SK-N-SH treated with all-trans-retinoic acid at 6 μM for 48 hours (cell line): ENCODE results near the gene CDKN1A.
A peak's percentile ranks its signal among the peaks of the same experiment; 100 is the strongest.

ENCODE experiments used
- ATAC-seq: fragments of 200-7000 bp; cut with Tn5 transposase; 3 replicates; pipeline ENCODE4 v1.9.1; 2020; ENCODE audit warnings: mild to moderate bottlenecking, moderate library complexity
- ARNTL ChIP-seq: fragments of 450-650 bp; formaldehyde crosslinking; IDR thresholded peaks from 2 replicates; pipeline ENCODE4 v1.5.0; 2020; ENCODE audit warnings: low read depth, mild to moderate bottlenecking, moderate library complexity, borderline replicate concordance
- BACH2 ChIP-seq: fragments of 250-450 bp; sonication (Bioruptor Pico); IDR thresholded peaks from 2 replicates; pipeline ENCODE4 v1.9.0; 2021; ENCODE audit warnings: mild to moderate bottlenecking, borderline replicate concordance
- CSDC2 ChIP-seq: fragments of 250-450 bp; sonication (Bioruptor Pico); IDR thresholded peaks from 2 replicates; pipeline ENCODE4 v1.5.0; 2020; ENCODE audit warnings: mild to moderate bottlenecking, moderate library complexity
- ESRRG ChIP-seq: fragments of 250-450 bp; sonication (Bioruptor Pico); IDR thresholded peaks from 2 replicates; pipeline ENCODE4 v1.6.1; 2021; ENCODE audit warnings: mild to moderate bottlenecking
- GLIS3 ChIP-seq: fragments of 250-450 bp; sonication (Bioruptor Pico); IDR thresholded peaks from 2 replicates; pipeline ENCODE4 v1.5.0; 2020; ENCODE audit warnings: mild to moderate bottlenecking, moderate library complexity
- OSR1 ChIP-seq: fragments of 250-450 bp; sonication (Bioruptor Pico); IDR thresholded peaks from 2 replicates; pipeline ENCODE4 v1.8.0; 2022; ENCODE audit warnings: moderate library complexity, mild to moderate bottlenecking, inconsistent platforms
- PPARA ChIP-seq: fragments of 250-450 bp; sonication (Bioruptor Pico); IDR thresholded peaks from 2 replicates; pipeline ENCODE4 v1.5.0; 2020; ENCODE audit warnings: mild to moderate bottlenecking, borderline replicate concordance
- RARB ChIP-seq: fragments of 250-450 bp; sonication (Bioruptor Pico); IDR thresholded peaks from 2 replicates; pipeline ENCODE4 v1.8.0; 2021; ENCODE audit warnings: mild to moderate bottlenecking, moderate library complexity
- SNAI2 ChIP-seq: fragments of 250-450 bp; sonication (Bioruptor Pico); IDR thresholded peaks from 2 replicates; pipeline ENCODE4 v1.5.0; 2020; ENCODE audit warnings: mild to moderate bottlenecking, moderate library complexity
- TCF4 ChIP-seq: fragments of 250-450 bp; sonication (Bioruptor Pico); IDR thresholded peaks from 2 replicates; pipeline ENCODE4 v1.8.0; 2021; ENCODE audit warnings: mild to moderate bottlenecking, moderate library complexity, borderline replicate concordance
- TOX ChIP-seq: fragments of 250-450 bp; sonication (Bioruptor Pico); IDR thresholded peaks from 2 replicates; pipeline ENCODE4 v1.8.0; 2021; ENCODE audit warnings: mild to moderate bottlenecking, moderate library complexity, borderline replicate concordance
- ZC3H10 ChIP-seq: fragments of 250-450 bp; sonication (Bioruptor Pico); IDR thresholded peaks from 2 replicates; pipeline ENCODE4 v1.5.1; 2021; ENCODE audit warnings: mild to moderate bottlenecking, moderate library complexity
- ZFP3 ChIP-seq: fragments of 250-450 bp; sonication (Bioruptor Pico); IDR thresholded peaks from 2 replicates; pipeline ENCODE4 v1.5.0; 2020; ENCODE audit warnings: mild to moderate bottlenecking, moderate library complexity
- ZFP30 ChIP-seq: fragments of 450-650 bp; formaldehyde crosslinking; IDR thresholded peaks from 2 replicates; pipeline ENCODE4 v1.5.0; 2022; ENCODE audit warnings: mild to moderate bottlenecking, moderate library complexity
- ZNF565 ChIP-seq: fragments of 450-650 bp; formaldehyde crosslinking; conservative IDR thresholded peaks from 2 replicates; pipeline ENCODE4 v1.5.0; 2020; ENCODE audit warnings: low read depth, mild to moderate bottlenecking, moderate library complexity
- ZNF70 ChIP-seq: fragments of 450-650 bp; formaldehyde crosslinking; IDR thresholded peaks from 2 replicates; pipeline ENCODE4 v1.5.0; 2020; ENCODE audit warnings: mild to moderate bottlenecking, moderate library complexity
- TF ChIP-seq, protein P1 (sequence below): fragments of 250-450 bp; sonication (Bioruptor Pico); IDR thresholded peaks from 2 replicates; pipeline ENCODE4 v1.8.0; 2021; ENCODE audit warnings: low read depth, mild to moderate bottlenecking, moderate library complexity, borderline replicate concordance
- TF ChIP-seq, protein P2 (sequence below): fragments of 250-450 bp; sonication (Bioruptor Pico); IDR thresholded peaks from 2 replicates; pipeline ENCODE4 v1.5.1; 2020; ENCODE audit warnings: low read depth, mild to moderate bottlenecking, moderate library complexity
- TF ChIP-seq, protein P3 (sequence below): fragments of 250-450 bp; sonication (Bioruptor Pico); IDR thresholded peaks from 2 replicates; pipeline ENCODE4 v1.5.1; 2021; ENCODE audit warnings: mild to moderate bottlenecking, moderate library complexity

Gene CDKN1A

DNA sequence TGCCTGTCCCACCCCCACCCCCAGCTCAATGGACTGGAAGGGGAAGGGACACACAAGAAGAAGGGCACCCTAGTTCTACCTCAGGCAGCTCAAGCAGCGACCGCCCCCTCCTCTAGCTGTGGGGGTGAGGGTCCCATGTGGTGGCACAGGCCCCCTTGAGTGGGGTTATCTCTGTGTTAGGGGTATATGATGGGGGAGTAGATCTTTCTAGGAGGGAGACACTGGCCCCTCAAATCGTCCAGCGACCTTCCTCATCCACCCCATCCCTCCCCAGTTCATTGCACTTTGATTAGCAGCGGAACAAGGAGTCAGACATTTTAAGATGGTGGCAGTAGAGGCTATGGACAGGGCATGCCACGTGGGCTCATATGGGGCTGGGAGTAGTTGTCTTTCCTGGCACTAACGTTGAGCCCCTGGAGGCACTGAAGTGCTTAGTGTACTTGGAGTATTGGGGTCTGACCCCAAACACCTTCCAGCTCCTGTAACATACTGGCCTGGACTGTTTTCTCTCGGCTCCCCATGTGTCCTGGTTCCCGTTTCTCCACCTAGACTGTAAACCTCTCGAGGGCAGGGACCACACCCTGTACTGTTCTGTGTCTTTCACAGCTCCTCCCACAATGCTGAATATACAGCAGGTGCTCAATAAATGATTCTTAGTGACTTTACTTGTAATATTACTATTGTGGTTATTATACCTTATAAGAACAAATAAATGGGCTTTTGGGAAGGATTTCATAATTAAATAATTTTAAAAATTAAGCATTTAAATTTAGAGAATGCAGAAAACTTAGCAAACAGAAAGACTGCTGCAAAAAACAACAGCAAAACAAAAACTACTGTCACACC, 8.4 kb downstream of the CDKN1A start (continued):
- TF ChIP-seq, protein P1, sequence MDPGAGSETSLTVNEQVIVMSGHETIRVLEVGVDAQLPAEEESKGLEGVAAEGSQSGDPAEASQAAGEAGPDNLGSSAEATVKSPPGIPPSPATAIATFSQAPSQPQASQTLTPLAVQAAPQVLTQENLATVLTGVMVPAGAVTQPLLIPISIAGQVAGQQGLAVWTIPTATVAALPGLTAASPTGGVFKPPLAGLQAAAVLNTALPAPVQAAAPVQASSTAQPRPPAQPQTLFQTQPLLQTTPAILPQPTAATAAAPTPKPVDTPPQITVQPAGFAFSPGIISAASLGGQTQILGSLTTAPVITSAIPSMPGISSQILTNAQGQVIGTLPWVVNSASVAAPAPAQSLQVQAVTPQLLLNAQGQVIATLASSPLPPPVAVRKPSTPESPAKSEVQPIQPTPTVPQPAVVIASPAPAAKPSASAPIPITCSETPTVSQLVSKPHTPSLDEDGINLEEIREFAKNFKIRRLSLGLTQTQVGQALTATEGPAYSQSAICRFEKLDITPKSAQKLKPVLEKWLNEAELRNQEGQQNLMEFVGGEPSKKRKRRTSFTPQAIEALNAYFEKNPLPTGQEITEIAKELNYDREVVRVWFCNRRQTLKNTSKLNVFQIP (CRISPR knock-in tag): no peak
- TF ChIP-seq OSR1 (CRISPR knock-in tag) (no peak), ZNF70 (CRISPR knock-in tag) (no peak), ZFP3 (no peak), TOX (no peak), TCF4 (CRISPR knock-in tag) (no peak)
- TF ChIP-seq, protein P2, sequence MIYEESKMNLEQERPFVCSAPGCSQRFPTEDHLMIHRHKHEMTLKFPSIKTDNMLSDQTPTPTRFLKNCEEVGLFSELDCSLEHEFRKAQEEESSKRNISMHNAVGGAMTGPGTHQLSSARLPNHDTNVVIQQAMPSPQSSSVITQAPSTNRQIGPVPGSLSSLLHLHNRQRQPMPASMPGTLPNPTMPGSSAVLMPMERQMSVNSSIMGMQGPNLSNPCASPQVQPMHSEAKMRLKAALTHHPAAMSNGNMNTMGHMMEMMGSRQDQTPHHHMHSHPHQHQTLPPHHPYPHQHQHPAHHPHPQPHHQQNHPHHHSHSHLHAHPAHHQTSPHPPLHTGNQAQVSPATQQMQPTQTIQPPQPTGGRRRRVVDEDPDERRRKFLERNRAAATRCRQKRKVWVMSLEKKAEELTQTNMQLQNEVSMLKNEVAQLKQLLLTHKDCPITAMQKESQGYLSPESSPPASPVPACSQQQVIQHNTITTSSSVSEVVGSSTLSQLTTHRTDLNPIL (CRISPR knock-in tag): no peak
- TF ChIP-seq, protein P3, sequence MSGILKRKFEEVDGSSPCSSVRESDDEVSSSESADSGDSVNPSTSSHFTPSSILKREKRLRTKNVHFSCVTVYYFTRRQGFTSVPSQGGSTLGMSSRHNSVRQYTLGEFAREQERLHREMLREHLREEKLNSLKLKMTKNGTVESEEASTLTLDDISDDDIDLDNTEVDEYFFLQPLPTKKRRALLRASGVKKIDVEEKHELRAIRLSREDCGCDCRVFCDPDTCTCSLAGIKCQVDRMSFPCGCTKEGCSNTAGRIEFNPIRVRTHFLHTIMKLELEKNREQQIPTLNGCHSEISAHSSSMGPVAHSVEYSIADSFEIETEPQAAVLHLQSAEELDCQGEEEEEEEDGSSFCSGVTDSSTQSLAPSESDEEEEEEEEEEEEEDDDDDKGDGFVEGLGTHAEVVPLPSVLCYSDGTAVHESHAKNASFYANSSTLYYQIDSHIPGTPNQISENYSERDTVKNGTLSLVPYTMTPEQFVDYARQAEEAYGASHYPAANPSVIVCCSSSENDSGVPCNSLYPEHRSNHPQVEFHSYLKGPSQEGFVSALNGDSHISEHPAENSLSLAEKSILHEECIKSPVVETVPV (CRISPR knock-in tag): no peak

DNA sequence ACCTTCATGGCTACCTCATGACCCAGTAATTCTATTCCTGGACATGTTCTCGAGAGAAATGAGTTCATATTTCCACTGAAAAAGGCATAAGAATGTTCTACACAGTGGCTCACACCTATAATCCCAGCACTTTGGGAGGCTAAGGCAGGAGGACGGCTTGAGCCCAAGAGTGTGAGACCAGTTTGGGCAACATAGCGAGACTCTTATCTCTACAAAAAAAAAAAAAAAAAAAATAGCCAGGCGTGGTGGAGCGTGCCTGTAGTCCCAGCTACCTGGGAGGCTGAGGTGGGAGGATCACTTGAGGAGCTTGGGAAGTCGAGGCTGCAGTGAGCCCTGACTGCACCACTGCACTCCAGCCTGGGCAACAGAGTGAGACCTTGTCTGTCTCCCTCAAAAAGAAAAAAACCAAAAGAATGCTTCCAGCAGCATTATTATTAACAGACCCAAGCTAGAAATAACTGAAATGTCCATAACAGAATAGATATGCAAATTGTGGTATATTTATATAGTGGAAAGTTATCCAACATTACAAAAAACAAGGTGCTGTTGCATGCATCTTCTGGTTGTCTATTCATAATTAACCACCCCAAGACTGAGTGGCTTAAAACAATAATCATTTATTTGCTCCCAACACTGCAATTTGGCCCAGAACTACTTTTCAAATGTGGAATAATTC, 9.7 kb downstream of the CDKN1A start:
- TF ChIP-seq, protein P2 (CRISPR knock-in tag): 0 out of 2 replicates have a peak, but pooled peaks have one; percentile 6
- TF ChIP-seq ESRRG (CRISPR knock-in tag) (no peak), ZC3H10 (CRISPR knock-in tag) (peak; percentile 37; the same call in 1 of the 2 replicates)

DNA sequence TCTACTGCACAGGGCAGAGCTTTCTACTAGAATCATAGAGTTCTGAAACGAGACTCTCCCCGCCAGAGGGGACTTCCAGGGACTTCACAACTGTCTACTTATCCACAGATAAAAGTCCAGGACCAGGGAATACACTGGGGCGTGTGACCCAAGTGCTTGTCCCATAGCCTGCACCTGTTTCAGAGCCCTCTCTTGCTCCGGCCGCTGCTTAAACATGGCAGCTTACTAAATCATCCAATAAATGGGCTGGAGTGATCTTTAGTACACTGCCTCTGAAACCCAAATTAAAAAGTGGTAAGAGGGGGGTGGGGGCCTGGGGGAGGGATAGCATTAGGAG, 10.2 kb downstream of the CDKN1A start:
- ATAC-seq: peak; percentile 13
- no peak for TF ChIP-seq TCF4 (CRISPR knock-in tag)
- TF ChIP-seq, all 23 proteins: peak for 0

More for the DNA sequence above, 9.7 kb downstream of the CDKN1A start:
- peak; percentile 5; the same call in 1 of the 3 replicates for ATAC-seq

DNA sequence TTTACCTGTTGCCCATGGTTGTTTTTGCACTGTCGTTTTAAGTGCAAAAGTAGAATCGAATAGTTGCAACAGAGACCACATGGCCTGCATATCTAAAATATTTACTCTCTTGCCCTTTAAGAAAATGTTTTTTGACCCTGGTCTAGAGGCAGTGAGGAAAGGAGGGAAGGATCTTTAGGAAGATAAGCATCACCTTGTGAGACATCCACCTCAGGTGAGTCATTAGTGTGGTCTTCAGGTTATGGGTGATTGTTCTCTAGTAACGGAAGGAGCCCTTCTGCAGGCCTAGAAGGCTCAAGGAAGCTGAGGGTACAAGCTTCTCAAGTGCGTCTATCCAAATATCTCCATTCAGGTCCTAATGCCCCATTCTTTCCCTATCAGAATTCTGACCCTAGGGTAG, 12.5 kb downstream of the CDKN1A start:
- no peak for TF ChIP-seq ARNTL (CRISPR knock-in tag)
- TF ChIP-seq ZFP30: no peak
- TF ChIP-seq GLIS3 (CRISPR knock-in tag): no peak
- no peak for TF ChIP-seq ZNF565
- no peak for TF ChIP-seq ZC3H10 (CRISPR knock-in tag)
- no peak for TF ChIP-seq SNAI2 (CRISPR knock-in tag)
- TF ChIP-seq BACH2: no peak
- TF ChIP-seq TCF4 (CRISPR knock-in tag): no peak
- TF ChIP-seq RARB (CRISPR knock-in tag): no peak
- no peak for TF ChIP-seq CSDC2 (CRISPR knock-in tag)
- TF ChIP-seq PPARA: no peak
- no peak for ATAC-seq

DNA sequence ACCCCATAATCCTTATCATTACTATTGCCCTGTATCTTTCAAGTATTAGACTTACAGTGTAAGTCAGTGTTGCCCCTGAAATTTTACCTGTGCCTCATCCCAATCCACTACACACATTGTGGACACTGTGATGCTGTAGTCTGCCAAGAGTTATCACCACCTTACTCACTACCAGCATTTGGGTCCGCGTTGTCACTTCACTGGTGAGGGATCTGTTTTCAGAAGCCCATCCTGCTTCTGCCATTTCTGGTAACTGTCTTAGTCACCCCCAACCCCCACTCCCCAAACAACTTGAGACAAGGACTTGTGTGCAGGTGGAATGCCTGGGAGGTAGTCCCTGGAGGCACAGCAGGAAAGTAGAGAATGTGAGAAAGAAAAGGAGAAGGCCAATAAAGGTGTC, 13.1 kb downstream of the CDKN1A start:
- no peak for ATAC-seq
- no peak for TF ChIP-seq ZNF565

DNA sequence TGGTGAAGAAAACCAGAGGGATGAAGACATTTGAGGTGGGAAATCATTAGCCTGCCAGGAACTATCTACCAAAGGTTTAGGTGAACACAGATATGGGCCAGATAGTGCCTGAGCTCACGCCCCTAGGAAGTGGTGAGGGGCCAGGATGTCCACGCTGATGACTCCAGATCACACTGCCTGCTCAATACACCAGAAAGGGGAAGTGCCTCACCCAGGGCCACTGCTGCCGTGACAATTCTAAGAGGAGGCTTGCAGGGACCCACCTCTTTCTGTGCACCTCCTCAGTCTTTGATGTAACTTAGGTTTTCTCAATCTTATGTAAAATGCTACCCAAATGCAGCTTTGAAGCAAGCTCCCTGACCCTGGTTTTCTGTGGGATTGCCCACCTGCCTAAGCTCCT, 13.7 kb downstream of the CDKN1A start:
- TF ChIP-seq TCF4 (CRISPR knock-in tag) (no peak), ZFP3 (no peak), RARB (CRISPR knock-in tag) (no peak), PPARA (no peak), ZFP30 (no peak), TOX (no peak)
- TF ChIP-seq, protein P1 (CRISPR knock-in tag): no peak
- no peak for ATAC-seq
